GM18870 (cell line): ENCODE results near the gene SPECC1L.

Experiments used
- ATAC-seq: cut with Tn5 transposase; IDR thresholded peaks from one replicate; pipeline ENCODE4 v1.9.1; 2021; ENCODE audit warnings: moderate library complexity; ENCODE audit not compliant: unreplicated experiment

Gene SPECC1L

GRCh38 chr22:24424901-24425775, 154.5 kb downstream of the SPECC1L start:
- ATAC-seq: no peak

GRCh38 chr22:24426436-24426835, 155.8 kb downstream of the SPECC1L start:
- ATAC-seq: no peak

- ATAC-seq: no peak
Measured at GRCh38 chr22:24426851-24427499, 156.3 kb downstream of the SPECC1L start.

GRCh38 chr22:24427500-24428164, 157.0 kb downstream of the SPECC1L start, which contains the start of gene ADORA2A:
ADORA2A (plus strand) TSS chr22:24427599; CDS start chr22:24433405, 5,806 bp downstream.
- peak; percentile 56 for ATAC-seq

GRCh38 chr22:24428751-24429410, 158.2 kb downstream of the SPECC1L start:
- ATAC-seq: no peak

- no peak for ATAC-seq
Measured at GRCh38 chr22:24429411-24430365, 159.1 kb downstream of the SPECC1L start.

GRCh38 chr22:24430431-24431308, 160.0 kb downstream of the SPECC1L start:
- no peak for ATAC-seq

- ATAC-seq: no peak
Measured at GRCh38 chr22:24431309-24432034, 160.8 kb downstream of the SPECC1L start.

GRCh38 chr22:24432059-24432853, 161.6 kb downstream of the SPECC1L start:
- ATAC-seq: no peak

- ATAC-seq: no peak
Measured at GRCh38 chr22:24433001-24433827, 162.6 kb downstream of the SPECC1L start.

GRCh38 chr22:24433828-24434470, 163.3 kb downstream of the SPECC1L start:
- peak; percentile 70 for ATAC-seq

- peak; percentile 44 for ATAC-seq
Measured at GRCh38 chr22:24434471-24435322, 164.1 kb downstream of the SPECC1L start.

- ATAC-seq: no peak
Measured at GRCh38 chr22:24435323-24435645, 164.7 kb downstream of the SPECC1L start.

GRCh38 chr22:24435861-24436371, 165.3 kb downstream of the SPECC1L start:
- no peak for ATAC-seq

GRCh38 chr22:24436553-24436952, 165.9 kb downstream of the SPECC1L start:
- no peak for ATAC-seq
